Hepatocyte (in vitro differentiated cells): Measurements from ENCODE around the gene EOGT. TPM values are rescaled to one million over a fixed set of nuclear protein-coding genes. Genes with fewer than 3 reads are reported as not detected.

ENCODE experiments used
- DNase-seq: peaks from one replicate; pipeline ENCODE4 v3.0.0-alpha.2; 2016; ENCODE audit warnings: low spot score
- H2AFZ ChIP-seq: fragments of 200-600 bp; sonication (generic); 2 replicates; pipeline ENCODE4 v1.6.0; 2016; ENCODE audit warnings: antibody characterized with exemption, mild to moderate bottlenecking
- H3K27ac ChIP-seq: fragments of 200-600 bp; sonication (generic); 2 replicates; pipeline ENCODE4 v1.5.1; 2016; ENCODE audit warnings: mild to moderate bottlenecking
- H3K27me3 ChIP-seq: fragments of 200-600 bp; sonication (generic); 2 replicates; pipeline ENCODE4 v1.6.1; 2016
- H3K36me3 ChIP-seq: fragments of 200-600 bp; sonication (generic); replicated peaks from 2 replicates; pipeline ENCODE4 v1.5.1; 2016; ENCODE audit warnings: low read depth; ENCODE audit not compliant: insufficient read depth
- H3K4me1 ChIP-seq: fragments of 200-600 bp; sonication (generic); 2 replicates; pipeline ENCODE4 v1.5.1; 2016; ENCODE audit warnings: mild to moderate bottlenecking, moderate library complexity; ENCODE audit not compliant: insufficient read depth
- H3K4me2 ChIP-seq: fragments of 200-600 bp; sonication (generic); 2 replicates; pipeline ENCODE4 v1.6.0; 2016
- H3K4me3 ChIP-seq: fragments of 200-600 bp; sonication (generic); 2 replicates; pipeline ENCODE4 v1.5.1; 2016; ENCODE audit warnings: mild to moderate bottlenecking
- H3K79me2 ChIP-seq: fragments of 200-600 bp; sonication (generic); 2 replicates; pipeline ENCODE4 v1.6.0; 2017; ENCODE audit warnings: mild to moderate bottlenecking
- H3K9me2 ChIP-seq: fragments of 200-600 bp; sonication (generic); replicated peaks from 2 replicates; pipeline ENCODE4 v1.6.0; 2017; ENCODE audit warnings: mild to moderate bottlenecking; ENCODE audit not compliant: insufficient read depth
- H3K9me3 ChIP-seq: fragments of 200-600 bp; sonication (generic); 2 replicates; pipeline ENCODE4 v1.5.1; 2016; ENCODE audit warnings: low read depth, mild to moderate bottlenecking
- H4K20me1 ChIP-seq: fragments of 200-600 bp; sonication (generic); 2 replicates; pipeline ENCODE4 v1.6.0; 2016; ENCODE audit warnings: mild to moderate bottlenecking; ENCODE audit not compliant: insufficient read depth, poor library complexity, severe bottlenecking
- CTCF ChIP-seq: fragments of 200-600 bp; sonication (generic); IDR thresholded peaks from 2 replicates; pipeline ENCODE4 v1.5.1; 2016; ENCODE audit warnings: antibody characterized with exemption, mild to moderate bottlenecking; ENCODE audit not compliant: poor library complexity
- EZH2 ChIP-seq: fragments of 200-600 bp; sonication (generic); IDR thresholded peaks from 2 replicates; pipeline ENCODE4 v1.6.1; 2016; ENCODE audit warnings: antibody characterized with exemption, mild to moderate bottlenecking, borderline replicate concordance
- EZH2phosphoT487 ChIP-seq: fragments of 200-600 bp; sonication (generic); IDR thresholded peaks from one replicate; pipeline ENCODE4 v1.6.1; 2018; ENCODE audit warnings: antibody characterized with exemption, mild to moderate bottlenecking, low read depth, moderate library complexity; ENCODE audit not compliant: unreplicated experiment, severe bottlenecking
- WGBS: methylation state at CpG from one replicate; pipeline ENCODE4 v1.1.6; 2016; ENCODE audit warnings: low lambda C conversion rate; ENCODE audit errors: missing lambda C conversion rate; 5-methylcytosine and 5-hydroxymethylcytosine counted together
- polyA plus RNA-seq: library from polyadenylated mRNA; unstranded; fragments of >200 nt; fragmentation: Nextera tagmentation; extraction: Ambion mirVana; gene quantifications from 2 replicates; pipeline ENCODE4 v1.2.1, GENCODE V29; 2016
- total RNA-seq: library from RNA; depleted of rRNA; stranded (reverse); fragments of >200 nt; gene quantifications from 2 replicates; pipeline ENCODE4 v1.2.3, GENCODE V29; 2014

The EOGT gene
- total and polyA plus RNA-seq, 2 experiments from 2014 or later, result 7.2 to 19.0 TPM

DNA sequence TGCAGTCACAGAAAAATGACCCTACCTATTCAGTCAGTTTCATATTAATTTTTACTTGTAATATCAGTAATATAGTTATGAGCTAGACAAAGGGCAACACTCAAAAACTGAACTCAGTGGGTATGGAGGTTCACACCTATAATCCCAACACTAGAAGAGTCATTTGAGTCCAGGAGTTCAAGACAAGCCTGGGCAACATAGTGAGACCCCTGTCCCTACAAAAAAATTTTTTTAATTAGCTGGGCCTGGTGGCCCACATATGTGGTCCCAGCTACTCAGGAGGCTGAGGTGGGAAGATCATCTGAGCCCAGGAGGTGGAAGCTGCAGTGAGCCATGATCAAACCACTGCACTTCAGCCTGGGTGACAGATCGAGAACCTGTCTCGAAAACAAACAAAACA lies 35.5 kb upstream of the EOGT start:
- Histone ChIP-seq H4K20me1 (peaks cover 50% of the 10 kb centered on the region), H3K79me2 (peaks cover 73% of the 10 kb centered on the region)
- 96% methylated on average over 2 of the region's 2 CpGs for WGBS

GRCh38 chr3:69044608-69045007 lies 31.1 kb upstream of the EOGT start:
- Histone ChIP-seq H3K4me2 (no peak overlapping the region), H3K79me2 (peaks cover 61% of the 10 kb centered on the region), H3K9me3 (no peaks in the 10 kb centered on the region), H3K27ac (no peak overlapping the region), H4K20me1 (peaks cover 34% of the 10 kb centered on the region), H3K36me3 (peaks cover 2% of the 10 kb centered on the region), H2AFZ (no peak overlapping the region), H3K4me1 (peaks cover under 1% of the 10 kb centered on the region), H3K27me3 (no peaks in the 10 kb centered on the region), H3K4me3 (no peak overlapping the region), H3K9me2 (no peaks in the 10 kb centered on the region)
- TF ChIP-seq CTCF (no peak), EZH2phosphoT487 (no peak), EZH2 (no peak)
- 89% methylated on average over 2 of the region's 2 CpGs for WGBS
- DNase-seq, result no peak

More for the DNA sequence above, 35.5 kb upstream of the EOGT start:
- H3K27me3 ChIP-seq, result no peaks in the 10 kb centered on the region
- peak overlapping the region; percentile 86 for H3K4me2 ChIP-seq
- no peak overlapping the region for H3K4me3 ChIP-seq
- H3K4me1 ChIP-seq, result peaks cover 16% of the 10 kb centered on the region
- H3K27ac ChIP-seq, result no peak overlapping the region
- peaks cover 2% of the 10 kb centered on the region for H3K36me3 ChIP-seq
- H3K9me3 ChIP-seq, result no peaks in the 10 kb centered on the region
- H2AFZ ChIP-seq, result no peak overlapping the region
- DNase-seq, result no peak
- no peaks in the 10 kb centered on the region for H3K9me2 ChIP-seq
- no peak for TF ChIP-seq CTCF
- TF ChIP-seq EZH2, result no peak
- no peak for TF ChIP-seq EZH2phosphoT487

GRCh38 chr3:69033470-69033869 lies 20.0 kb upstream of the EOGT start:
- H3K4me1 ChIP-seq, result no peaks in the 10 kb centered on the region
- no peak overlapping the region for H3K4me2 ChIP-seq
- H3K36me3 ChIP-seq, result peaks cover 15% of the 10 kb centered on the region
- H3K9me3 ChIP-seq, result no peaks in the 10 kb centered on the region
- no peaks in the 10 kb centered on the region for H4K20me1 ChIP-seq
- DNase-seq, result no peak
- TF ChIP-seq EZH2 (no peak), CTCF (no peak), EZH2phosphoT487 (no peak)
- H3K4me3 ChIP-seq, result no peak overlapping the region
- no peaks in the 10 kb centered on the region for H3K27me3 ChIP-seq
- H2AFZ ChIP-seq, result no peak overlapping the region
- 98% methylated on average over 7 of the region's 7 CpGs for WGBS
- H3K27ac ChIP-seq, result no peak overlapping the region
- H3K79me2 ChIP-seq, result no peaks in the 10 kb centered on the region
- no peaks in the 10 kb centered on the region for H3K9me2 ChIP-seq

GRCh38 chr3:69032737-69033136 lies 19.3 kb upstream of the EOGT start:
- Histone ChIP-seq H2AFZ (no peak overlapping the region), H3K4me1 (no peaks in the 10 kb centered on the region), H3K36me3 (peaks cover 15% of the 10 kb centered on the region), H3K27me3 (no peaks in the 10 kb centered on the region), H3K9me3 (no peaks in the 10 kb centered on the region), H3K4me3 (no peak overlapping the region), H3K9me2 (no peaks in the 10 kb centered on the region), H3K79me2 (no peaks in the 10 kb centered on the region), H4K20me1 (no peaks in the 10 kb centered on the region), H3K4me2 (no peak overlapping the region), H3K27ac (no peak overlapping the region)
- TF ChIP-seq CTCF (no peak), EZH2phosphoT487 (no peak), EZH2 (no peak)
- 97% methylated on average over 9 of the region's 9 CpGs for WGBS
- no peak for DNase-seq
